SKM-1 (cell line): ENCODE measurements around the gene KIAA0753.
"Not testable (repeated sequence)": the region's sequence is repeated elsewhere in the genome, so short reads cannot be mapped to it uniquely, and the experiment has no call there.

Experiments used
- DNase-seq: peaks from one replicate; lab custom pipeline; 2025; ENCODE audit not compliant: unreplicated experiment; lab: John Stamatoyannopoulos, UW

Gene KIAA0753

DNA sequence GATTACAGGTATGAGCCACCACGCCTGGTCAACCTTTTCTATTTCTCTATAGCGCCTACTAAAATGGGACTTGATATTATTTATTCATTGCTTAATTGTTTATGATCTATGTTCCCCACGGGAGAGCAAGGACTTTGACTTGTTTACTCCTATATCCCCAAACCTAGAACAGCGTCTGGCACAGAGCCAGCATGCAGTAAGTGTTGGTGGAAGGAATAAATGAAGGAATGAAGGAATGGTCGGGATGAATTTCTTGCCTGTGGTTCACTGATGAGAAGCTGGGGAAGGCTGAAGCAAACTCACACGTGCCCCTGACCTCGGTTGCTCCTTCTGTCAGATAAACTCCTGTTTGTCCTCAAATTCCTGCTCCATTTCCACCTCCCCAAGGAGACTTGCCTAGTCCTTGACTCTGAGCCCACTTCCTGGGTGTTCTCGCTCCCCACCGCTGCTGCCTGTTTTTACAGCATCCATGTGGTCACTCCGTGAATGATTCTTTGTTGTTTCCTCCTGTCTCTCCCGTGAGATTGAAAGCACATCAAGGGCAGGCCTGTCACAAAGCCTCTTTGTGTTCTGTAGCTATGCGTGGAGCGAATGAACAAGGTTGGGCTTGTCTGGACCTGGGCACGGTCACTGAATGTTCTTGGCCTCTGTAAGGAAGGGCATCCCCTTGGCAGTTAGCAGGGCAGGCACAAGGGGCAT, 28.4 kb upstream of the KIAA0753 start:
- no peak for DNase-seq

GRCh38 chr17:6668219-6668618, 27.7 kb upstream of the KIAA0753 start:
- no peak for DNase-seq

DNA sequence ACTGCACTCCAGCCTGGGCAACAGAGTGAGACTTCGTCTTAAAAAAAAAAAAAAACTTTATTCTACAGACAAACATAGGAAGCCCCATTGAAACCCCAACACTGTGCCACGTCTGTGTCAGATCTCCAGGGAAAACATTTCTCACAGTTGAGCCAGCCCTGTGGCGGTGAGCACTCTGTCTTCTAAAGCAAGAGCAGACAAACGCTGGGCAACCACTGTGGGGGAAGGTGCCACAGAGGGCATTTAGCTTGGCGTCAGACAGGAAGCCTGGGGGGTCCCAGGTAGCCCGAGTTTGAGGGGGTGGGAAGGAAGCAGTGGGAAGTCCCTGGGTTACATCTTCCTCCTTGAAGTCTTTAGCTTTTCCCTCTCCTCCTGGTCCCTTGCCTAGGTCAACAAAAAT, 27.0 kb upstream of the KIAA0753 start:
- DNase-seq: no peak

GRCh38 chr17:6666557-6666956, 26.0 kb upstream of the KIAA0753 start:
- DNase-seq: no peak

GRCh38 chr17:6666077-6666521, 25.6 kb upstream of the KIAA0753 start:
- peak; percentile 29 for DNase-seq

DNA sequence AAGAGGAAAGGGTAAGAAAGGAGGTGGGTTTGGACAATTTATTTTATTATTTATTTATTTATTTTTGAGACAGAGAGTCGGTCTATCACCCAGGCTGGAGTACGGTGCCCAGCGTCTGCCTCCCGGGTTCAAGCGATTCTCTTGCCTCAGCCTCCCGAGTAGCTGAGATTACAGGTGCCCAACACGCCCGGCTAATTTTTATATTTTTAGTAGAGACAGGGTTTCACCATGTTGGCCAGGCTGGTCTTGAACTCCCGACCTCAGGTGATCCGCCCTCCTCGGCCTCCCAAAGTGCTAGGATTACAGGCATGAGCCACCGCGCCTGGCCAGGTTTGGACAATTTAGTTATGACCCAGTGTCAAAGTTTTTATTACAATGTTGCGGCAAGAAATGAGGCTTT, 22.7 kb upstream of the KIAA0753 start:
- DNase-seq: not testable (repeated sequence)

DNA sequence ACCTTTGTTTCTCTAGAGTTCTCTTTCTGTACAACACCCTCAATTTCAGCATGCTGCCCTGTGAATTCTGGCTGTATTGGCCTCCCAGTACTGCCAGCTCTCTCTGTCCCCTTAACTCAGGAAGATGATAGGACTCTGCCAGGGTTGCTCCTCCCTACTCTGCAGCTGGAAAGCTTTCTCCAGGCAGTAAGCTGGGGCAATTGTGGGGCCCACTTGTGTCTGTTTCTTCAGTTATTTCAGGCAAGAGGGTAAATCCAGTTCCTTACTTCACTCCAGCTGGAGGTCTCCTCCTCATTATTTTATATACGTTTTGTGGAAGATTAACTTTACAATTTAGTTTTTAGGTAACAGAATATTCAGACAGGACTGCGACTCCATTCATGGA, 20.9 kb upstream of the KIAA0753 start:
- no peak for DNase-seq

DNA sequence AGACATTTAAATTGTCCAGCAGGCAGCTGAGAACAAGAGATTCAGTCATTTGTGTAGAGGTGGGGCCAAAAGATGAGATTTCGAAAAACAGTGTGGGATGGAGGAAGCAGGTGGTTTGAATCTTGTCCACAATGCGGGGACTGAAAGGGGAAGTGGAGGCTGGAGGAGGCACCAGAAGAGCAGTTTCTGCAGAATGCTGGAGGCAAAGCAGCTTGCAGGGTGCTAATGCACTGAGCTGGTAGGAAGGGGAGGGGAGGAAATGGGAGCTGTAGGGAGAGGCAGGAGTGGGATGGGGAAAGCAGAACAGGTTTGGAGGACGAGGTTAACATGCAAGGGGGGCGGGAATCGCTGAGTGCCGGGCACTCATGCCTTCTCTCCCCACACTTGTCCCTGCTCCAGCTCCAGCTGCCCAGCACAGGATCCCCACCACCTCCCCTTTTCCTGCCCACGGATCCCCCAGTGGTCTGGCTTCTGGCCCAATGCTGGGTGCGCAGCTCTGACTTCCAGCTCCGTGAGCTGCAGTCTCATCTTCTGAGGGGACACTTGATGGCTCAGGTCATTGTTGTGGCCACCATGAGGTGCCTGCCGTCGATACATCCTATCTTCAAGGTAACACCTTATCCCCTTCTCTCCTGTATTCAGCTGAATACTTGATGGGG, 20.4 kb upstream of the KIAA0753 start:
- DNase-seq: peak; percentile 8

DNA sequence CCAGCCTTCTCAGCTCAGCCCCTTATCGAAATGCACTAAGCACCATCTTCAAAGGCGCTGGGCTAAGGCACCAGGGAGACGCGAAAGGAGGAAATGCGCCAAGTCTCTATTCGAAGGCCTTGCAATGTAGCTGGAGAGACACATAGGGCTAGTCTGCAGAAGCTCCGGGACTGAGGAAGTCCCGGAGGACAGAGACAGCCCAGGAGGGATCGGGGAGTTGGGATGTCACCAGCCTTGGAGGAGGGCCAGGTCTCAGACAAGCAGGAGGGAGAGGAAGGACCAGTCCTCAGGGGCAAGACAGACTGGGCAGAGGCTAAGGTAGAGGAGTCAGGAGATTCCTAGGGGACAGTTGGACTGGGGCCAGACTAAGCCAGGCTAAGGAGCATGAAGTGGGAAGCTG, 19.6 kb upstream of the KIAA0753 start:
- DNase-seq: no peak

DNA sequence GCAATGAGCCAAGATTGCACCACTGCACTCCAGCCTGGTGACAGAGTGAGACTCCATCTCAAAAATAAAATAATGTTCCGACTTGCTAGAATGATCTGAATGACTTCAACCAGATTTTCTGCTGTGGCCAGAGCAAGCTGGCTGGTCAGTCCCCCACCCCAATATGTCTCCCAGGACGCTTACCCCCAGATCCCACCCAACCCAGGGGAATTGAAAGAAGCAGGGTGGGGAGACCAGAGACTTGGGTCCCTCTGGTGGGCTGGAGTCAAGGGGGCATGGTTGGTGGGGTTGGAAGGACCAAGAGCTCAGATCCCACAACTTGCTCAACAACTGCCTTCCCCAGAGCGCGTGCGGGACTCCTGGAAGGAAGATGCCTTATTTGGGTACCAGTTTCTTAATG, 17.9 kb upstream of the KIAA0753 start:
- DNase-seq: not testable (repeated sequence)

- DNase-seq: no peak
These were observed 17.2 kb upstream of the KIAA0753 start for GRCh38 chr17:6657633-6658287.

- not testable (repeated sequence) for DNase-seq
These were observed 16.5 kb upstream of the KIAA0753 start for GRCh38 chr17:6656797-6657632.

- not testable (repeated sequence) for DNase-seq
These were observed 15.3 kb upstream of the KIAA0753 start for GRCh38 chr17:6655732-6656361.

DNA sequence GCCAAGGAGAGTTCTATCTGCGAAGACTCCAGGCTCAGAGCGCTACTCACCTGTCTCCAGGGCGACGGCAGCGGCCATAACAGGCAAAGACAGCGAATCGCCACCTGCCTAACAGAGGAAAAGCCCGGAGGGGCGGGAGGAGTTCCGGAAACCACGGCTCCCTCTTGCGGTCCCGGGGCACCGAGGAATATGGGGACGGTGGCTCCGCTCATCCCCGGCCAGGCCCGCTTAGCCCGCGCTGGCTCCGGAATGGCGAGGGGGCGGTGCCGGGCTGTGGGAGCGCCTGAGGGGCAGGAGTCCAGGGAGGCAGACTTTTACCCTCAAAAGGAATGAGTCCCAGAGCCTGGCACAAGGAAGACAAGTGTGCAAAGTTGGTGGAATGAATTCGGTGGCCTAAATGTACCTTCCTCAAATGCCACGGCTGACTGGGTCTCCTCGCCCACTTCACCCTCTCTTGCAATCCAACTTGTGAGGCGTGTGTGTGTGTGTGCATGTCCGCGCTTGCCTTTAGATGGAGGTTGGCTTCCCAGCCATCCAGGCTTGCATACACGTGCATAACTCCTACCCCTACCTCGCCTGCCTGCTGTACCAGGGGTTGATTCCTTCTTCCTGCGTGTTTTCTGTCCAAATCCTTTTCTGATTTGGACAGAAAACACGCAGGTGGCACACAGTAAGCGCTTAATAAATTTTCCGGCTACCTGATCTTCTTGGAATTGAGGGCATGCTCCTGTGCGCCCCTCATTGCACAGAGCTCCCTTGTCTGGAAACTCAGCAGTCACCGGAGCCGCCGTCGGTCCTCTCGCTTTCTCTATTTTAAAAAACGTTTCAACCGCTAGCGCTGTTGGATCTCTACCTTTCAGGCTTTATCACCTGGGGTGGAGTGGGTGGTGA, 14.6 kb upstream of the KIAA0753 start:
- DNase-seq: no peak

GRCh38 chr17:6651919-6652452, 11.5 kb upstream of the KIAA0753 start:
- no peak for DNase-seq

GRCh38 chr17:6651354-6651918, 10.9 kb upstream of the KIAA0753 start, which contains the start of the genes C17orf100 and MED31:
Gene C17orf100 (plus strand): TSS chr17:6651762. CDS start chr17:6651914, 152 bp downstream.
Gene MED31 (minus strand): TSS chr17:6651605. CDS start chr17:6651528, 77 bp downstream.
- DNase-seq: peak; percentile 61

DNA sequence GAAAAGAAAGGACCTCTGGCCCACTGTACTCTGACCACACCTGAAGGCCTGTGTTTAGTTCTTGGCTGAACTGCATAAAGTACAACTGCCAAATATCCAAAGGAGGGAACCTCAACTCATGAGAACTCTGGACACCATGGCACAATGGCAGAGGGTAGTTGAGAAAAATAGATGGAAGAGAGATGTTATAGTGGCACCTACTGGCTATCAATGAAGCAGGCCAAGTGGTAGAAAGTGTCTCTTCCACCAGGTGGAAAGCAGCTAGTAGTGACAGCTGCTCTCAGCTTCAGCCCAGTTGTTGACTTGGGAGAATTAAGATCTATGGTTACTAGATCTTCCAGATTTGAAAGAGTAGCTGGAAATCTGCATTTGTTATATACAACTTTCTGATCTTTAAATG, 7.7 kb upstream of the KIAA0753 start:
- no peak for DNase-seq

GRCh38 chr17:6643451-6644125, 3.1 kb upstream of the KIAA0753 start:
- no peak for DNase-seq
